NB4 (cell line): ENCODE measurements around the gene OSBPL9.

ENCODE experiments used
- MAX ChIP-seq: IDR thresholded peaks from 2 replicates; pipeline ENCODE4 v1.6.1; 2011; ENCODE audit warnings: low read depth, low read length
- POLR2A ChIP-seq: IDR thresholded peaks from 2 replicates; pipeline ENCODE4 v1.6.1; 2011; ENCODE audit warnings: mild to moderate bottlenecking; ENCODE audit not compliant: insufficient read length; ENCODE audit errors: extremely low read depth
- TF ChIP-seq, protein P1 (sequence below): IDR thresholded peaks from one replicate; pipeline ENCODE4 v1.5.1; 2012; ENCODE audit warnings: low read depth, low read length

GRCh38 chr1:51794260-51794659, 177.4 kb downstream of the OSBPL9 start:
- TF ChIP-seq, protein P1, sequence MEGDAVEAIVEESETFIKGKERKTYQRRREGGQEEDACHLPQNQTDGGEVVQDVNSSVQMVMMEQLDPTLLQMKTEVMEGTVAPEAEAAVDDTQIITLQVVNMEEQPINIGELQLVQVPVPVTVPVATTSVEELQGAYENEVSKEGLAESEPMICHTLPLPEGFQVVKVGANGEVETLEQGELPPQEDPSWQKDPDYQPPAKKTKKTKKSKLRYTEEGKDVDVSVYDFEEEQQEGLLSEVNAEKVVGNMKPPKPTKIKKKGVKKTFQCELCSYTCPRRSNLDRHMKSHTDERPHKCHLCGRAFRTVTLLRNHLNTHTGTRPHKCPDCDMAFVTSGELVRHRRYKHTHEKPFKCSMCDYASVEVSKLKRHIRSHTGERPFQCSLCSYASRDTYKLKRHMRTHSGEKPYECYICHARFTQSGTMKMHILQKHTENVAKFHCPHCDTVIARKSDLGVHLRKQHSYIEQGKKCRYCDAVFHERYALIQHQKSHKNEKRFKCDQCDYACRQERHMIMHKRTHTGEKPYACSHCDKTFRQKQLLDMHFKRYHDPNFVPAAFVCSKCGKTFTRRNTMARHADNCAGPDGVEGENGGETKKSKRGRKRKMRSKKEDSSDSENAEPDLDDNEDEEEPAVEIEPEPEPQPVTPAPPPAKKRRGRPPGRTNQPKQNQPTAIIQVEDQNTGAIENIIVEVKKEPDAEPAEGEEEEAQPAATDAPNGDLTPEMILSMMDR: no peak
- no peak for TF ChIP-seq POLR2A
- TF ChIP-seq MAX: no peak
